GM11168 (cell line): Measurements from ENCODE around the gene SYS1.

Experiments used
- in situ Hi-C: fragments of 300-500 bp; cut with MboI; formaldehyde crosslinking; loops from one replicate; pipeline ENCODE4 v1.12.0; 2022; ENCODE audit warnings: low sequenced_read_pairs; ENCODE audit not compliant: unreplicated experiment

Gene SYS1

DNA sequence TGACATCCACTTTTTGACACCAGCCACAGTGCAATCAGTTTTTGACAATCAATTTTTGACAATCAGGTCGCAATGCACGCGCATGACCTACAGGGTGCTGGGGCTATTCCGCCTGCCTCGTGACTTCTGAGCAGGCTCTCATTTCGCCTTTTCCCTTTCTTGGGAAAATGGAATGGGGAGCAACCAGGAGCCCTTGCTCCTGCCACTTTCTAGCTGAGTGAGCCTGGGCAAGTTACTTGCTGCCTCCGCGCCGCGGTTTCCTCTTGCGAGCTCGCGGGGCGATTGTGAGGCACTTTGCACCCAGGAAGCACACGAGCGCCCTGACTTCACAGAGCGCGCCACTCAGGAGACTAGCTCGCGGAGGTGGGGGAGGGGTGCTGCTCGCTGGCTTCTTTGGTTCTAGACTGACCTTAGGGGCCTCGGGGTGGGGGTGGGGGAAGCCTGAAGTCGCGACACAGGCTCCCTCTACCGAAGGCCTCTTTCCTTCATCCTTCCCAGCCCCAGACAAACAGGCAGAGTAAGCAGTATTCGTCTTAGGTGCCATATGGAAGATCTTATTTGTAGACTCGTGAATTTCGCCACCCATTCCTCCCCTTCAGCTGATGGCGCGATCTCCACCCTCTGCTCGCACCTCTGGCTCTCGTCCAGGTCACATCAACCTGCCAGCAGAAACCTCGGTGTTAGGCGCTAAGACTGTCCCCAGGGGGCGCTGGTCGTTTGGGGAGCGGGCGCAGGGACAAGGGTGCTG is 10.6 kb downstream of the SYS1 start:
- in situ Hi-C loops: loop anchor here (5.0 to 25.0 kb wide), 2 partner anchors 59 to 389 kb away; no protein-coding TSS in a partner anchor

DNA sequence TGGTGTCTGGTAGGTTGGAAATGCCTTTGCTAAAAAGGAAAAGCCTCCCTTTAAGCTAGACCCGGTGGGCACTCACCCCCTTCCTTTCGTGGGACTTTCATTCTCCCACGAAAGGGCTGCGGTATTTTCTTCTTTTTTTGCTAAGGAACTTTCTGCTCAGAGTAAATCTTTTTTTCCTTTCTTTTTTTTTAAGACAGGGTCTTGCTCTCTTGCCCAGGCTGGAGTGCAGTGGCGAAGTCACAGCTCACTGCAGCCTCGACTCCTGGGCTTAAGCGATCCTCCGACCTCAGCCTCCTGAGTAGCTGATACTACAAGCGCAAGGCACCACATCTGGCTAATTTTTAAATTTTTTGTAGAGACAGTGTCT is 11.1 kb downstream of the SYS1 start:
- in situ Hi-C loops: loop anchor here (5.0 to 25.0 kb wide), 2 partner anchors 58 to 388 kb away; no protein-coding TSS in a partner anchor

DNA sequence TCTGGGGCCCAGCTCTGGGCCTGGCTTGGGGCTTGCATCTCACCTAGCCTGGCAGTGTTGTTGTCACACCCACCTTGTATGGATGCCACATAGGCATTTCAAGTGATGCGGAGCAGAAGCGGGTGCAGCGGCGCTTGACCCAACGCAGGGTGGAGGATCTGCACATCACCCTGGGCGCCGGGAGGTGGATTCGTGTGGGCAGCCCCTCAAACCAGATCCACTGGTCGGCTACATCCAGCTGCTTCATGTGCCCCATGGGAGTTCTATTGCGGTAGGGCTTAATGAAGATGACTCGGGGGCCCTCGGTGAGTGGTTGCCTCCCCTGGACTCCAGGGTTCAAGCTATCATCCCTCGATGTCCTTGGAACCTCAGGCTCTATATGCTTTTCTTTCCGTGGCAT is 12.0 kb downstream of the SYS1 start:
- in situ Hi-C loops: loop anchor here (5.0 to 25.0 kb wide), 2 partner anchors 57 to 387 kb away; no protein-coding TSS in a partner anchor

- in situ Hi-C loops: no loop called here
Measured at GRCh38 chr20:45377269-45377668, 14.3 kb downstream of the SYS1 start.

DNA sequence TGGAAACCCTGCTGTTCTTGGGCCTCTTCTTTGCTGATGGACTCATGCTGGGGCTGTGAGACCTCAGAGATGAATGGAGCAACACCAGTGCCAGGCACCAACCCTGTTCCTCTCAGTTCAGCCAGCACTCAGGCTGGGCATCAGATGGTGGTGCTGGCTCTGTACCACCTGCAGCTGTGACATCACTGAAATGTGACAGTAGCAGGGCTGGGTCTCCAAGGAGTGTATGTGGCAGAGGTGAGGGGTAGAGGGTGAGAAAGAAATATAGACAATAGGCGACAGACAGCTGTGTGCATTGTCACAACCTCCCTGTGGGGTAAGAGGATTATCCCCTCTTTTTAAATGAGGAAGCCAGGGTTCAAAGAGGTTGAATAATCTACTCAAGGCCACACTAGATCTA is 15.2 kb downstream of the SYS1 start, which contains the start of gene TP53TG5:
Gene TP53TG5 (minus strand): TSS at position 135 of the 400 bp plus-strand sequence. CDS start 89 bp downstream, at position 46.
- in situ Hi-C loops: no loop called here

- in situ Hi-C loops: no loop called here
Measured at GRCh38 chr20:45387274-45387673, 24.3 kb downstream of the SYS1 start.

DNA sequence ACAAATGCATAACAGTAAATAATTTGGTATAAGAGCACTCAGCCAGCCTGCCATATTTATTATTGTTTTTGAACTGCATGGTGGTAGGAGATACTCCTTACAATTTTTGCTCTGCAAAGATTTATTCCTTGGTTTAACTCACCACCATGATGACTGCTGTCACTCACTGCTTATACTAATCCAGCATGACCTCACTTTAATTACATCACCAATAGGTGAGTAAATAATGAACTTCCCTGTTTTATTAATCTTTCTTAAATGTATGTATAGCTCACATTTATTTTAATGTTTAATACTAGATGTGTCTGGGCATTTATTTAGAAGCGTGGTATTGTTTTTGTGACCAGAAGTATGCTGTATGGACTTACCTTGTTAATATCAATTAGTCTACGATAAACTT is 28.0 kb downstream of the SYS1 start:
- in situ Hi-C loops: no loop called here

DNA sequence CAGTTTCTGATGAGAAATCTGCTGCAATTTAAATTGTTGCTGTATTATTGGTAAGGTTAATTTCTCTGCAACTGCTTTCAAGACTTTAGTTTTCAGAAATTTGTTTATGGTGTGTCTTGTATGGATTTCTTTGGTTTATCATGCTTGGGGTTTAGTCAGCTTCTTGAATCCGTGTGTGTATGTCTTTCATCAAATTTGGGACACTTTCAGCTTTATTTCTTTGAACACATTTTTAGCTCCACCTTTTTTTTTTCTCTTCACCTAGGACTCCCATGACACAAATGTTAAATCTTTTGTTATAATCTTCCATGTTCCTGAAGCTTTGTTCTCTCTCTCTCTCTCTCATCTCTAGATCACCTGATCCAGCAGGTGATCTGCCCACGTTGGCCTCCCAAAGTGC is 28.6 kb downstream of the SYS1 start:
- in situ Hi-C loops: no loop called here

- in situ Hi-C loops: no loop called here
Measured at GRCh38 chr20:45392733-45393132, 29.8 kb downstream of the SYS1 start.

DNA sequence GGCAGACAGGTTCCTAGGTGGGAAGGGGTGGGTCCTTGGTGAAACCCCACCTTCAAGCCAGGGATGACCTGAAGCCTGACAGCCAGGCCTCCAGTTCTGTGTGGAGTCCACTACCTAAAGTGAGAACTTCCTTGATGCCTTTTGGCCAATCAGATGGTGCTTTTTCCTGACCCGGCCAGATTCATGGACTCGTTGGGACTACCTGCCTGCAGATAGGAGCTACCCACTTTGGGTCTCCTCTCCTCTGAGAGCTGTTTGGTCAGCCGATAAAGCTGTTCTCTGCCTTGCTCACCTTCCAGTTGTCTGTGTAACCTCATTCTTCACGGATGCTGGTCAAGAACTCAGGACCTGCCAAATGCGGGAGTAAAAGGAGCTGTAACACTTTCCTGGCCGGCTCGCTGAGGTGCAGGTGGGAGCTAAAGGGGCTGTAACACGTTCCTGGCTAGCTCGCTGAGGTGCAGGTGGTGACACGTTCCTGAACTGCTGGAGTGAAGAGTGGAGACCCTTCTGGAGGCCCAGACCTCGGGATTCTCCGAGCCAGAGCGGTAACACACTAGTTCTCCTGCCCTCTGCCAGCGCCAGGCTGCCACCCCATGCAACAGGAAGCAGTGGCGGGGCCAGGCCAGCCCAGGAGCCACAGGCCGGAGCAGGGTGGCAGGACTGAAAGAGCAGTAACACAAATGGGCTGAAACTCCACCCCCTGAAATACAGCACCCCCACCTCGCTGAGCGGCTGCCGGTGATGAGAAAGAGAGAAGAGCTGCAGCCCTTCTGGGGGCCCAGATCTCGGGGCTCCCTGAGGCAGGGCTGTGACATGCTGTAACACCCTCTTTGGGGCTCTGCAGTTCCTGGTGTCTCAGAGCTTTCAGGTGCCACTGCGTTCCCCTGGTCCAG is 31.5 kb downstream of the SYS1 start:
- in situ Hi-C loops: no loop called here

DNA sequence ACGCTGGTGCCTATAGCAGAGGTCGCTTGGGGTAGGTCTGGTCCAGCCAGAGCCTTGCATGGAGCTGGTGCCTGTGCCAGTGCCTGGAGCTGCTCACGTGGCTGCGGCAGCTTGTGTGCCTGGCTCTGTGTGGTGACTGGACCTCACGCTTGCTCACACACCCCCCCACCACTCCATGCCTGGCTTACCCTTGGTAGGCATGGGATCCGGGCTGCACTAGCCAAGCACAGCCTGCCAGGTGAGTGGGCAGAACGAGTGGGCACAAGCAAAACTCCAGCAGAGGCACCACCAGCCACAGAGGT is 32.1 kb downstream of the SYS1 start:
- in situ Hi-C loops: no loop called here

DNA sequence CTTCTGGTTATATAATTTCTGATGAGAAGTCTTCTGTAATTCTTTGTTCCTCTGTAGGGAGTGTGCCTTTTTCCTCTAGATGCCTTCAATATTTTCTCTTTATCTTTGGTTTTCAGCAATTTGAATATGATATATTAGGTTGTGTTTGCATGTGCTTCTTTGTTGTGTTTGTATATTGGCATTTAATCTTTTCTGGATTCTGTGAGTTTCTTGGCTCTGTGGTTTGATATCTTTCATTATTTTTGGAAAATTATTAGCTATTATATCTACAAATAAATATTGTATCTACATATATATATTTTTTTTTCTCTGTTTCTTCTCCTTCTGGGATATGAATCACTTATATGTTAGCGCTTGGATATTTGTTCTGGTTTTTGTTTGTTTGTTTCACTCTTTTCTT is 36.1 kb downstream of the SYS1 start:
- in situ Hi-C loops: no loop called here

GRCh38 chr20:45400346-45401031 is 37.5 kb downstream of the SYS1 start:
- in situ Hi-C loops: no loop called here

GRCh38 chr20:45402946-45403345 is 40.0 kb downstream of the SYS1 start:
- in situ Hi-C loops: no loop called here

DNA sequence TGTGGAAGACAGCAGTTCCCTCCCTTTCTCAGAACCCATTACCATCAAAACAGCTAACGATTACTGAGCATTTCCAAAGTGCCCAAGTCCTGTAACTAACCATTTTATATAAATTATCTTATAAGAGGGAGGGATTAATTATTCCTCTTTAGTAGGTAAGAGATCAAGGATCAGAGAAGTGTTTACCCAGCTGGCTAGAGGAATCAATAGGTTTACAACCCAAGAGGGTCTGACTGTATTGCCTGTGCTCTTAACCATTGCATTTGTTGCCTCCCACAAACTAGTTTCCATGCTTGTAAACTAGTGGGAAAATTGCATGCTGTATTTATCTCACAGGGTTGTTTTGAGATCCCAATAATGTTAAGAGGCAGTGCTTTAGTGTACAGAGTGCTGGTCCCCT is 41.5 kb downstream of the SYS1 start:
- in situ Hi-C loops: no loop called here

- in situ Hi-C loops: no loop called here
Measured at GRCh38 chr20:45405571-45406259, 42.8 kb downstream of the SYS1 start.

DNA sequence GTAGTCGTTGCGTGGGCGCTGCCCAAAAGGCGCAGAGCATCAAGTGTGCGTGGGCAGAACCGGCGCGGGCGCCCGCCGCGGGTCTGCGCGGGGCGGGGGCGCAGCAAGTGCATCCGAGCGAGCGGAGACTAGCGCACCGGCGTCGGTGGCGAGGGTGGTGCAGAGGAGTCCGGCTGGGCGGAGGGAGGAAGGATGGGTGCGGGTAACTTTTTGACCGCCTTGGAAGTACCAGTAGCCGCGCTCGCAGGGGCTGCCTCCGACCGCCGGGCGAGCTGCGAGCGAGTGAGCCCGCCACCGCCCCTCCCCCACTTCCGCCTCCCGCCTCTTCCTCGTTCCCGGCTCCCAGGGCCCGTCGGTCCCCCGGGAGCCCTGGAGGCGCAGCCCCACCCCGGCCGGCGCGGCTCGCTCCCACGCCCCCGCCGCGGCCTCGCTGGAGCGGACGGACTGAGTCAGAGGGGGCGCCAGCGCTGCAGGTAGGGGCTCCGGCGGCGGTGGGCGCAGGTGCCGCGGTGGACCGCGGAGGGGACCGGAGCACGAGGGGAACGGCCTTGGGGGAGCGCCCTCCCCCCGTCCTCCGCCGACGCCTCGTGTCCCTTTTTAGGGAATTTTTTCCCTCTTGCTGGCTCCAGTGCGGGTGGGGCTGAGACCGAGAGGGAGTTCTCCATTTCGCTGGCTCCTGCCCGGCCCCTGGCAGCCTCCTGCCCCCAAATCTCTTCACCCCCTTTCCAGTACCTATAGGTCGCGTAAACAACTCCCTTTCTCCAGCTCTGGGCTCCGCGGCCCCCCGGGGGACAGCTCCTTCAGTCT is 43.5 kb downstream of the SYS1 start:
- in situ Hi-C loops: no loop called here

DNA sequence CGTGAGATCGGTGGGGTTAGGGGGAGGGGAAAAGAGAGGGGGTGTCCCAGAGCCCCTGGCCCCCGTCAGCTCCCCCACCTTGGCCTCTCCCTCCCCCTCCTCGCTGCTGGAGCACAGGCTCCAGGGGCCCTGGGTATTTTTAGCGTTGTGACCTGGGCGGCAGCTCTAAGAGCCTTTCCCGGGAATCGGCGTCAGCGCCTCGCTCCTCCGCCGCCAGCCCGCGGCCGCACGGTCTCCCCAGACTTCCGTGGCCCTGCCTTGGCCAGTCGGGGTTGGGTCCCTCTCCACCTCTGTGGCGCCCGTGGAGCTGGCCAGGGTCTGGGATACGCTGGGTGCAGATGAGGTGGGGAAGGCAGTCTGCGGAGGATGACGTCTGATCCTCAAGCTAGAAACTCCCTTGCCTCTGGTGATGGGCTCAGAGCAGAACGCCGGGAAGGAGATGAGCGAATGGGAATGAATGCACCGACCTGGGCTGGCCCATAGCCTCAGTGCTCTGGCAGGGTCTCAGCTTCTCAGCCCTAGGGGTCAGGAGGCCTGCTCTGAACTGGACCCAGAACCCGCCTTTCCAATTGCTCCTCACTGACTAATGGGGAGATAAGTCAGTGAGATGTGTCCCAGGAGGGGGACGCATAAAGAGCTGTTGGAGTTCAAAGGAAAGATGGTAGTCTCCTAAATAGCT is 44.2 kb downstream of the SYS1 start:
- in situ Hi-C loops: no loop called here
